OCI-LY3 (cell line): ENCODE data around the gene CTSD.

Experiments used
- CTCF ChIP-seq: fragments of 200-600, 300-600 bp; sonication (generic); IDR thresholded peaks from 2 replicates; pipeline ENCODE4 v1.5.1; 2014; ENCODE audit warnings: antibody characterized with exemption, low read length, low read depth
- EZH2phosphoT487 ChIP-seq: fragments of 200-600 bp; shearing (Covaris generic); IDR thresholded peaks from 2 replicates; pipeline ENCODE4 v1.6.1; 2018; ENCODE audit warnings: antibody characterized with exemption, mixed run types, low read depth

- no peak for TF ChIP-seq CTCF
- TF ChIP-seq EZH2phosphoT487, result no peak
These were observed 12.2 kb downstream of the CTSD start for GRCh38 chr11:1751531-1751921.
